HG03432 (cell line): ENCODE data around the gene DSCAML1.

ENCODE experiments used
- ATAC-seq: cut with Tn5 transposase; IDR thresholded peaks from one replicate; pipeline ENCODE4 v1.9.1; 2021; ENCODE audit warnings: mild to moderate bottlenecking, moderate library complexity; ENCODE audit not compliant: unreplicated experiment

DSCAML1 gene

DNA sequence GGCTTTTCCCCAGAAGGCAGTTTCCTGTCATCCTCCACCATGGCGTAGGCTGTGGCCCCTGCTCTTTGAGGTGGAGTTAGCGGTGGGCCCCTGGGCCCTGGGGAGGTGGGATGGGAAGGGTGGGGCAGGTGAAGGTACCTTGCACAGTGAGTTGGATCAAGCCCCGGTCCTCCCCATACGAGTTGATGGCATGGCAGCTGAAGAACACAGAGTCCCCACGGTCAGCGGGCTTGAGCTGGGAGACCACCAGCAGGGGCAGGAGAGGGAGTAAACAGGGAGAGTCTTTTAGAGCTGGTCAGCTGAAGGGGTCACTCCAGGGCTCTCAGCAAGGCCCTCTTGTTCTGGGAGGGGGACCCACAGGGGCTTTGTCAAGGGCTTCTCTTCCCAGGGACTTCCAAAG lies 316.0 kb downstream of the DSCAML1 start:
- no peak for ATAC-seq

DNA sequence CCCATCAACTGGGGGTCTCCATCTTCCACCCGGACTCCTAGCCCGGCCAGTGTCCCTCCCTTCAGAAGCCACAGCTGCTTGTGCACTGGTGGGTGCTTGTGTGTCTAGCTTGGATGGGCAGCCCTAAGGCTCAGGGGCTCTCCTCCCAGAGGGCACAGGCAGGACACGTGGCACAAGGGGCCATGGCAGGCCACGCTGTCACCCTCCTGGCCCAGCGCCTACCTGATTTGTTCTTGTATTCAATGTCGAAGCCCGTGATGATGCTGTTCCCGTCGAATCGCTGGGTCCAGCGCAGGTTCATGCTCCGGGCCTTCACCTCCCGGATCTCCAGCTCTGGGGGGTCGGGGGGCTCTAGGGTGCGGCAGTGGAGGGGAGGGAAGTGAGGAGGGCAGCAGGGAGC lies 316.8 kb downstream of the DSCAML1 start:
- ATAC-seq: no peak

DNA sequence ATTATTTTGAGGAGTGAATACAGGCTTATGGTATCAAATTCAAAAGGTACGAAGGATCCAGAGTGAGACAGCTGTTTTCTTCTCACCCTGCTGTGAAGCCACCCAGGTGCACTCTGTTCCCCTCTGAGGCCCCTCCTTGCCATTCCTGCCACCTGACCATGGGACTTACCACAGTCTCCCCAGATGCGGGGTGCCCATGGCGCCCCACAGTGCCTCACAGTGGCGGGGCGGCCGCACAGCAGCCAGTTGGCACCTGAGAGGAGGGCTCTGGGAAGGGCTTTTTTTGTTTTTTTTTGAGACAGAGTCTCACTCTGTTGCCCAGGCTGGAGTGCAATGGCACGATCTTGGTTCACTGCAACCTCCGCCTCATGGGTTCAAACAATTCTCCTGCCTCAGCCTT lies 317.6 kb downstream of the DSCAML1 start:
- no peak for ATAC-seq

DNA sequence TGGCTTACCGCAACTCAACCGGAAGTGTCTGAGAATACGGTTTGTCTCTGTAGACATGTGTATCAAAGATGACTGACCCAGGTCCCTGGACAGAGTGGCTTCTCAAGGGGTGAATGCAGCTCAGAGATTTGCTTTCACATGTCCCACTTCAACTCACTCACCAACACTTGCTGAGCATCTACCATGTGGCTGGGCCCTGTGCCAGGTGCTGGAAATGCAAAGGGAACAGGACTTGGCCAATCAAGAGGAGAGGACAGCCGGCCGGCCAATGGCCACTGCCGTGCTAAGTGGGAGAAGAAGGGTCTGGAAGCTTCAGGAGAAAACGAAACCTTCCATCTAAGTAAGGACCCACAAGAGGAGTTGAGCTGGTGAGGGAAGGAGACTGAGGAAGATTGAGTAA lies 318.1 kb downstream of the DSCAML1 start:
- ATAC-seq: no peak

DNA sequence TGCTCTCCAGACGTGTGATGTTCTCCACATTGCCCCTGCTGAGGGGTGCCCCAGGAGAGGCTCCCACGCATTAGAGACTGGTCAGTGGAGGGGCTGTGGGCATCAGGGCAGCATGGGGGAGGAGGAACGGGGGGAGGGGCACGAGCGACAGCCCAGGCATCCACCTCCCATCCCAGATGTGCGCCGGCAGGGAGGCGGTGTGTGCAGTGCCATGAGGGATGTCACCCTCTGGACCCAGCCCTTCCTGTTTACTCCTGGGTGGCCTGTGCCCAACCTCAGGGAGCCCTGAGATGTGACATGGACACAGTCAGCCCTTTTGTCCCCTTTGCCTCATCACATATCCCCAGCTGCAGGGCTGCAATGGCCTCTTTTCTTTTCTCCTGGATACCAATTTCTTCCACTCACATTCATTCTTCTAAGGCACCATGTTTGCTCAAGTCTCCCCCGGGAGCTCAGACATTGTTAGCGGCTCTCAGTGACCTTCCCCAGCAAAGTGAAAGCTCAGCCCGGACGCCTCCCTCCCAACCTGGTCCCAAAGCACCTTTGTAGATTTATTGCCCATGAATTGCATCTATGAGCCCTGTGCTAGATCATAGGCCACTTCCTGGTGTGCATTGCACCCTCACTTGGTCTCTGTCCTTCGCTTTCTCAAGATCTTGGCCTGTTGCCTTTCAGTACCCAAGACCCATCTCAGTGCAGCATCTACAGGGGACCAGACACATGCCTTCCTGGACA lies 318.7 kb downstream of the DSCAML1 start:
- ATAC-seq: no peak

DNA sequence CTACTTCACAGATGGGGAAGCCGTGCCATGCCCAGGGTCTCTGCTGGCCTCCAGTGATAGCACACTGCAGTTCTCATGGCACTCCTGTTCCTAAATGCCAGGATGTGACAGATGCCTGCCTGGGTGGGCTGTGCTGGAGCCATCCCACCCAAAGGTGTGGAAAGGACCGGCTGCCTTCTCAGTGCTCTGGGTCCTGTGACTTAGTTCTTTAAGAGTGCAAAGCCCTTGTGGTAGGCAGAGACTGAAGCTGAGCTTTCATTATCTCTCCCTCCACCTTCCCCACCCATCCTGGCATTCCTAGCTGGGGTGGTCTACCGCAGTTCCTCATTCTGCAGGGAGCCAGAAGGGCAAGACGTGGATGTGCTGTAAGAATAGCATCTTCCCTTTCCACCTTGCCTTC lies 319.3 kb downstream of the DSCAML1 start:
- no peak for ATAC-seq

DNA sequence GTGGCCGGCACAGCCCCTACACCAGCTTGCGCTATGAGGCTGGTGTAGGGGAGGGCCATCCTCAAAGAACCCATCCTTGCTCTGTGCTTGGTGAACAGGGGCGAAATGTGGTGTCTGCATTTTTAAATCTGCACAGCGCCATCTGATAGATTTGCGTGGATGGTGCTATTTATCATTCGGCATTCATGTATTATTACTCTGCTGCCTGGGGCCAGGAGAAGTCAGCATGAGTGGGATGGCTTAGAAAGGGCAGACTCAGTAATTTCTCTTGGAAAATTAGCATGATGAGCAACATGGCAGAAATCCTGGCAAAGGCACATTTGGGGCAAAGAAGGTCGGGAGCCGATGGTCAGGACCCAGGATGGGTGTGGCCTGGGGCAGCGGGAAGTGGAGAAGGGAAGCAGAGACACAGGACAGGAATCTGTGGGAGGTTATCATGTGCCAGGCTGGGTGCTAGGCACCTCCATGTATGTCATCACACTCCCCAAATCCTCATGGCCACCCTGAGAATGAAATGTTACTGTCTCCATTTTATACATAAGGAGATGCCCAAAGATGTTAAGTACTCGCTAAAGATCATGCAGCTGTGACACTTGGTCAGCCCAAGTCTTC lies 320.4 kb downstream of the DSCAML1 start:
- no peak for ATAC-seq

DNA sequence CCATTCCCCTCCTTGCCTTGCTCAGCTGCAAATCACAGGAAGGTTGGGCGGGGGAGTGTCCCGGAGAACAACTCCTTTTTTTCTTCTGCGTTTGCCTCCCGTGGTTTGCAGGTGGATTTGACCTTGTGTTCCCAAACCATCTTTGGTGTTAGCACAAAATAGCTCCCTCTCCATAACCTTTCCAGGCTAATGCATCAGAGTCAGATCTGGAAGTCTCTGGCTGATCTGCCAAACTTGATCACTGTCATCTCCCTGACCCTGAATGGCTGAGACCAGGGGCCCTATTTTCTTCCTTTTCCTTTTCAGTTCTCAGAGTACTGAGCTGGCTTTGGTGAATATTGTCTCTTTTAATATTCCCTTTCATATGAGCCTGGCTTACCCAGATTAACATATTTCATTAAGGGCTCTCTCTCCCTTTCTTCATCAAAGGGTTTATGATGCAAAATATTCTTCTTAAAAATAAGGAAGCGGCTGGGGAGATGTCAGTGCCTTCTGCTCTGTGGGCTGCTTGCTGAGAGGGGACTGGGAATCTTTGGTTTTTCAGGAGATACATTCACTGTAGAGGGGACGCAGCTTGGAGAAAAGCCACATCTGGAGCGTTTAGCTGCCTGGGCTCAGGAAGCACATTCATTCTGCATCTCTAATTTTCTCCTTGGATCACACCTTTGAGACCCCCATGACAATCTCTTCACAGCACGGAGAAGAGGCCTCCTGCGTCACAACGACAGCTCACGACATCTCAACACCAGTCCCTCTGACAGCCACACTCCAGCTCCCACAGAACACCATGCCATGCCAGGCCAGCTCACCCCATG lies 321.1 kb downstream of the DSCAML1 start:
- ATAC-seq: no peak

DNA sequence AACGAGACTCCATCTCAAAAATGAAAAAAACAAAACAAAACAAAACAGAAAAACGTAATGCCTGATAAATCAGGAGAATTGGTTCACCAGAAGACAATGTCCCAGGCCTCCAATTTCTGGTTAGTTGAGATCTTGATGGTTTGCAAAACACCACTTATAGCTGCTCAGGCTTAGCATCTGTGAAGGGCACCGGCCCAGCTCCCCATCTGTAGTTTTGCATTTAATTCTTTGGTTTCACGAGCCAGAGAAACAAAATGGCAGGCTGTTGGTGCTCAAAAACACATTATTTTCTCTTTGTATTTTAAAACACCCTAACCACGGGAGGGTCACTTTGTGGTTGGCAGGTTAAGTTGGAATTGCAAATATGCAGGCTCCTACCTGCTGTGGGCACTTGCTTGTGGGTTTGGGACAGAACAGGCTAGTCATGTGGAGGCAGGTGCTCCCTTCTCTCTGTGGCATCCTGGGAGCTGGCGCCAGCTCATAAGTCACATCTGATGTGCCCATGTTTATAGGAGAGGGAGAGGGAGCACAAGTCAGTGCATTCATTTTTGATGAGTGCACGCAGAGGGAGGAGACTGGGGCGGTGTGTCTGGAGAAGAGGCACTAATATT lies 323.4 kb downstream of the DSCAML1 start:
- ATAC-seq: no peak

DNA sequence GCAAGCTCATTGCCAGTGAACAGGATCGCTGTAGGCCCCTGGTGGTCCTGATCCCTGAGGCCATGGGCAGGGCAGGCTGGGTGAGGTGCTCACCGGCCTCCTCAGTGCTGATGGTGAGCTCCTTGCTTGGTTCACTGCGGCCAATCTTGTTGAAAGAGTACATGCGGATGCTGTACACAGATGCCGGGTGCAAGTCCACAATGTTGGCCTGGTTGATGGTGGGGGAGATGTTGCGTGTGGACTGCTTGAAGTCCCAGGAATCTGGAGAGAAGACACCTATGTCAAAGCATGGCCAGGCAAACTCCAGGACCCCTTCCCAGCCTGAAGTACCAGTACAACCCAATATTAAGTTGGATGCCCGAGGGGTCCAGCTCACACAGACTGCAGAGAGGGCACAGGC lies 325.2 kb downstream of the DSCAML1 start:
- ATAC-seq: no peak

DNA sequence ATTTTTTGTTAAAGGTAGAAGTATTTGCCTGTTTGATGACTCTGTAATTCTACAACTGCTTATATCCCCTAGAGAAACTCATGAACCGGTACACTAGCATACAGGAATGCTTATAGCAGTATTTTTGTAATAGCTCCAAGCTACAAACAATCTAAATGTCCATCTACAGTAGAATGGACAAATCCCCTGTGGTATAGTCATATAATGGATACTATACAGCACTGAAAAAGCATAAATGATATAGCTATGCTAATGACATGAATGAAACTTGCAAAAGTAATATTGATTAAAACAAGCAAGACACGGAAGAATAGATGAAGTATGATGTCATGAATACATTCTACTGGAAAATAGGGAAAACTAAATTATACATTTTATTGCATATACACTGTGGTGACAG lies 326.4 kb downstream of the DSCAML1 start:
- no peak for ATAC-seq

DNA sequence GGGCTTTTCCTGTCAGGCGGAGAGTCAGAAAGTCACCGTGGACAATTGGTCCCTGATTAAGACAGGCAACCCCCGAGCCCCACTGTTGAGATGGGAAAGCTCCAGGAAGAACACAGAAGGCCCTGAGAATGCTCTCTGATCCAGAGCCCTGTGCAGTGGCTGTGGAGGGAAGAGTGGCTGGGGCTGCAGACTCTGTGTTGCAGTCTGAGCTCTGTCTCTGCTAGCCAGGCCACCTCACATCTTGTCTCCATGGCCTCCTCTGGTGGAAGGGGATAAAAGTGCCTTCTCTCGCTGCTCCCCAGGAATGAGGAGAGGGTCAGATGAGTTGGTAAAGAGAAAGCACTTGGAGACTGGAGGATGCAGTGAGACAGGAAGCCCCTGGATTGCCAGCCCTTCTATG lies 328.1 kb downstream of the DSCAML1 start:
- no peak for ATAC-seq

DNA sequence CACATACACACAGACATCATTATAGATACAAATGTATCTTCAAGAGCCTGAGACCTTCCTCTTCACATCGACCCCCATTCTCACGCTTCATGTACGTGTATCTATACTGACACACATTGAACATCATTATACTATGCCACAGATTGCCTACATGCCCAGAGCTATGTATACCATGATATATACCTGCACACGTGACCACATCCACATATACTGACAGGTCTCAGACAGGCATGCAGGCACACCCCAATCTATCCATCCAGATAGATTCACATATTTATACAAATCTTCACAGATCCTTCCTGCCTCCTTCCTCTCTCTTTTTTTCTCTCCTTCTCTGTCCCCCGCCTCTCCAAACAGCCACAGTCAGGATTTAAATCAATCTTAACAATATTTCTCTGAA lies 329.2 kb downstream of the DSCAML1 start:
- no peak for ATAC-seq

DNA sequence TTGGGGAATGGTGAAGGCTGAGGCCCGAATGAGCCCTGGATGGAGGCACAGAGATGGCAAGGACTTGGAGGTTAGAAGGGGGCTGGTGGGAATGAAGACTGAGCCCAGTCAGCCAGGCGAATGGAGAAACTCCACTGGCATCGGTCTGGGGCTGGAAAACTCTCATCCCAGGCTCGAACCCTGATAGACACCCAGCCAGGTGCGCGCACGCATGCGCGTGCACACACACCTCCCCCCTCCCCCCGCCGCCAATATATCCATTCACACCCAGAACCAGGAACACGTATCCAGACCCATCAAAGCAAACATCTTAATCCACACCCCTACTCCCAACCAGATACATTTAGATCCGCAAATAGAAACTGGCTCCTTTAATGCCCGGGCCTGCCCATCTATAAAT lies 330.1 kb downstream of the DSCAML1 start:
- no peak for ATAC-seq

DNA sequence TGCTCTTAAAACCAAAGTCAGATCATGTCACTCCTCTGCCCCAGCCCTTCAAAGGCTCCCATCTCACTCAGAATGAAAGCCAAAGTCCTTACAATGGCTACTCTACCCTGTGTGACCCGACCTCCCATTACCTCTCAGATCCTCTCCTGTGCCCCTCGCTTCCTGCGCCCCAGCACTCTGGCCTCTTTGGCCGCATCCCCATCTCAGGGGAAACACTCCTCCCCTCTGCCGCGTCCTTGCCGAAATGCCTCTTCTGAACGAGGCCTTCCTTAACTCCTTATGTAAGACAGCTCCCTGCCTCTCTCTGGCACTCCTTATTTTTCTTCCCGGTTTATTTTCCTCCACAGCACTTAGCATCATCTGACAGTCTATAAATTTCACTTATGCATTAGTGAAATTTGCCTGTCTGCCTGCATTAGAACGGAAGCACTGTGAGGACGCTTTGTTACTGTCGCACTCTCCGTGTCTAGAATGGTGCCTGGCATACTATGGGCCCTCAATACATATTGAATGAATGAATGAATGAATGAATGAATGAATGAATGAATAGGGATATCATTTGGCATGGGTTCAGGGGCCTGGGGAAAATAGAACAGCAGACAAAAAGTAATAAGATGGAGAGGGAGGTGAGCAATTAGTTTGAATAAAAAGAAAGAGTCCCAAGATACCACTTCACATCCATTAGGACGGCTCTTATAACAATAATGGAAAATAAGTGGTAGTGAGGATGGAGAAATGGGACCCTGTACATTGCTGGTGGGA lies 331.6 kb downstream of the DSCAML1 start:
- ATAC-seq: no peak

DNA sequence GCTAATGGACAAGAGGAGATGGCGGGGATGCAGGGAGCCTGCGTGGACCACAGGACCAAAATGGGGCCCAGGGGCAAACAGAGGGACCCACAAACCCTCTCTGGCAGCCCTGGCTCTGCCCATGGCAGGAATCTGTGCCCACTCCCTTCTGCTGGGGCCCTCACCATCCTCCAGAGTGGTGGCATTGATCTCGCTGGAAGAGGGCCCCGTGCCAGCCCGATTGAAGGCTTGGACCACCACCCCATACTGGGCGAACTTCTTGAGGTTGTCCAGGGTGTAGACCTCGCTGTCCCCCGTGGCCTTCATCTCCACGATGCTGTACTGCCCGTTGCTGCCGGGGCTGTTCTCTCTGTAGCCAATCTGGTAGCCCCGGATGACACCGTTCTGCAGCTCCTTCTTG lies 332.2 kb downstream of the DSCAML1 start:
- ATAC-seq: no peak

DNA sequence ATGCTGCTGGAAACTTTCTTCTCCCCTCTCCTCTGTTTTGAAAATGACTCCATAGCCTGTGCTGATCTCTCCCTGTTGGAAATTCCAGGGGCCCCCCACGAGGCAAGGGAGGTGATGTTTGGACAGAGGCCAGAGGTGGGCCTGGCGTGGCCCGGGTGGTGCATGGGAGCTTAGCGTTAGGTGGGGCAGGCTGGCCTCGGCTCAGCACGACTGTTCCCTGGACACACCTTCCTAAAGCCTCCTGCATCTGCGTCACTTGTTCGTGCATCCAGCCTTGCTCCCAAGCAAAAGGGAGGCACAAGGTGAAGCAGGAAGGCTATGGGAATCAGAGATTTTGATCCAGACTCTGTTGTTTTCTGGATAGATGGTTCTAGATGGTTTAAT lies 334.2 kb downstream of the DSCAML1 start:
- ATAC-seq: no peak

DNA sequence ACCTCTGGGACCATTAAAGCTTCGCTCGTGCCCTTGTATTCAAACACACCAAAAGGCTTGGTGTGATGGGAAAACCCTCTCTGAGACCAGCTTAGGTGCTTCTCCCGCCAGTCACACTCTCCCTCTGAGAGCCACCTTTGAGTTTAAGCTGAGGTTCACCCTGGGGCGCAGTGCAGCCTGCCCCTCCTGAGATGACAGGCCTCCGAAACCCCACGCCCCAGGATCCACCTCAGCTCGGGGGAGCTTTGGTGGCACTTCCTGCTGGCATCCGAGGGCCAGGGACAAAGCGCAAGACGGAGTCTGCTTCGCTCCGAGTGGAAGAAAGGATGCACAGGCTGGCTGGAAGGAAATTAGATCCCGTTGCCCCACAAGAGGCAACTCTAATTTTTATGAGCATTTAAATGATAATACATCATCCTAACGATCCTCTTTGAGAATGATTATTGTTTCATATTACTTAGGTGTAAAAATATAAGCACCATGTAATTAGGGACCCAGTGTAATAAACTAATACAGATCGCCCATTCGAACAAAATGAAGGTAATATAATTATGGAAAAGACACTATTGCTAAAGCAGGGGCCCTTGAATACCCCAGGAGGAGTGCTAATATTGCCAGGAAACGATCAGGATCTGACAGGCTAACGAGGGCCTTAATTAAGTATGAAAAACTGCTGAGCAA lies 334.7 kb downstream of the DSCAML1 start:
- no peak for ATAC-seq

DNA sequence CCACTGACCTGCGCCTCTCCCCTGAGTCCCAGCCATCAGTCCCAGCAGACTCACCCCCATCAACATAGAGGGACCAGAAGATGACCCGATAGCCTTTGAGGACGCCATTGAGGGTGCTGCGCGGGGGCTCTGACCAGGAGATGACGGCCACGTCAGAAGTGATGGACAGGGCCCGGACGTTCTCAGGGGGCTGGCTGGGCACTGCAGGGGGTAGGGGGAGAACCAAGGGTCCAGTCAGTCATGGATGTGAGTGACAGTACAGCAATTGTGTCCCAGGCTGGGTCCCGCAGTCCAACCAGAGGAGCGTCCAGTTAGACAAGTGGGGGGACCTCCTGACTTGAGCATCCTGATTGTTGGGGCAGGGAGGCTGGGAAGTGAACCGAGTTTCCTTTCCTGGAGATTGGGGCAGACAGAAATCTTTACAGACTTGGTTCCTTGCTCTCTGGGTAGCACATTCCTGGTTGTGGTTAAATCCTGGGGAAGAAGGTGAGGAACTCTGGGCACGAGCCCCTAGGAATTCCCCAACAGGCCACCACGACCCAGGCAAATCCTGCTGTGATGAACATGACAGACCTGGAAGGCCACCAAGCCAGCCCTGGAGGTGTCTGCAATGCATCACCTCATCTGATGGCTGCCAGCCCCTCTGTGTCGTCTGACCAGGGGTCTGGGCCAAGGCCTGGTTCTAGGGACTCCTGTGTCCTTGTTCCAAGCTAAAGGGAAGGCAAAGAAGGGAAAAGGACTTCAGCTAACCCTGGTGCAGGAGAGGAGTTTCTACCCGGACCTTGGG lies 335.4 kb downstream of the DSCAML1 start:
- no peak for ATAC-seq

DNA sequence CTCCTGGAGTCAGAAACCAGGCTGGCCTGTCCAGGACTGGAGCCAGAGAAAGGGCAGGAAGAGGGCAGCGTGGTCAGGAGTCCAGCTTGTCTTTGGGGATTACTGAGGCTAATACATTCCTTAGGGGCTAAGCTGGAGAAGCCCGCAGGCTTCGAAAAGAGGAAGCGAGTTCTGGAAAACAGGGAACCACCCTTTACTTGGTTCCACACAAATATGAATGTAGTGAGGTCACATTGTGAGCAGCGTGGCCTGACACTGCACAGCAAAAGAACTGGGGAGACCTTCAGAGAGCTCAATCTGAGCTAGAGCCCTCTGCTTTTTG lies 337.1 kb downstream of the DSCAML1 start:
- ATAC-seq: no peak
